ENCODE results near the gene ASPSCR1. TPM values are rescaled to one million over a fixed set of nuclear protein-coding genes. Genes with fewer than 3 reads are reported as not detected.

Gene ASPSCR1
- total and polyA plus RNA-seq, 2 of the 13 experiments (the other 11 are each of a cell fraction or from before 2014, with no cell fraction given), result 274 to 314 TPM

DNA sequence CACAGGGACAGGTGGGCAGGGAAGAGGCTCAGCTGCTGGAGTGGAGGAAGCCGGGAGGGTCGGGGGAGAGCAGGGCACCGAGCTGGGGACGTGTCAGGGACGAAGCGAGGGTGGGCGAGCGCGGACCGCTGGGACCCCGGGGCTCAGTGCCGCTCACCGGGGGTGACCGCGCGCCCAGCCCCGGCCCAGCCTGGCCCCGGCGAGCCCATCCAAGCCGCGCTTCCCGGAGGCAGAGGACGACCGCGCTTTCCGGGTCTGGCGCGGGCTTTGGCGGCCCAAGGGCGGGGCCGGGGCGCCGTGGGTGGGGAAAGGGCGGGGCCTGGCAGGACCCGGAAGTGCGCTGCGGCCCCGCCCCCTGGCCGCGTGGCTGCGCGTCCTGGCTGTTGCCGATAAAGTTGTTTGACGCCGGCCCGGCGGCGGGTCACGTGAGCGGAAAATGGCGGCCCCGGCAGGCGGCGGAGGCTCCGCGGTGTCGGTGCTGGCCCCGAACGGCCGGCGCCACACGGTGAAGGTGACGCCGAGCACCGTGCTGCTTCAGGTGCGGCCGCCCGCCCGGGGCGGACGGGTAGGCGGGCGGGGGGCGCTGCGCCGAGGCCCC is at the start of gene ASPSCR1 (continued):
- TF ChIP-seq, protein P1, sequence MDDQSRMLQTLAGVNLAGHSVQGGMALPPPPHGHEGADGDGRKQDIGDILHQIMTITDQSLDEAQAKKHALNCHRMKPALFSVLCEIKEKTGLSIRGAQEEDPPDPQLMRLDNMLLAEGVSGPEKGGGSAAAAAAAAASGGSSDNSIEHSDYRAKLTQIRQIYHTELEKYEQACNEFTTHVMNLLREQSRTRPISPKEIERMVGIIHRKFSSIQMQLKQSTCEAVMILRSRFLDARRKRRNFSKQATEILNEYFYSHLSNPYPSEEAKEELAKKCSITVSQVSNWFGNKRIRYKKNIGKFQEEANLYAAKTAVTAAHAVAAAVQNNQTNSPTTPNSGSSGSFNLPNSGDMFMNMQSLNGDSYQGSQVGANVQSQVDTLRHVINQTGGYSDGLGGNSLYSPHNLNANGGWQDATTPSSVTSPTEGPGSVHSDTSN (CRISPR knock-in tag; IDR thresholded peaks at IDR 0.05; ENCODE audit: borderline replicate concordance), result peak; percentile 15; the same call in 1 of the 2 replicates
- TF ChIP-seq EZH2 (conservative IDR thresholded peaks at IDR 0.05; ENCODE audit: low read depth, low read length), result no peak
- TF ChIP-seq BORCS8-MEF2B (CRISPR knock-in tag; IDR thresholded peaks at IDR 0.05), result peak; percentile 91; the same call in 1 of the 2 replicates
- TF ChIP-seq, protein P2, sequence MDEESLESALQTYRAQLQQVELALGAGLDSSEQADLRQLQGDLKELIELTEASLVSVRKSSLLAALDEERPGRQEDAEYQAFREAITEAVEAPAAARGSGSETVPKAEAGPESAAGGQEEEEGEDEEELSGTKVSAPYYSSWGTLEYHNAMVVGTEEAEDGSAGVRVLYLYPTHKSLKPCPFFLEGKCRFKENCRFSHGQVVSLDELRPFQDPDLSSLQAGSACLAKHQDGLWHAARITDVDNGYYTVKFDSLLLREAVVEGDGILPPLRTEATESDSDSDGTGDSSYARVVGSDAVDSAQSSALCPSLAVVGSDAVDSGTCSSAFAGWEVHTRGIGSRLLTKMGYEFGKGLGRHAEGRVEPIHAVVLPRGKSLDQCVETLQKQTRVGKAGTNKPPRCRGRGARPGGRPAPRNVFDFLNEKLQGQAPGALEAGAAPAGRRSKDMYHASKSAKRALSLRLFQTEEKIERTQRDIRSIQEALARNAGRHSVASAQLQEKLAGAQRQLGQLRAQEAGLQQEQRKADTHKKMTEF (CRISPR knock-in tag; IDR thresholded peaks at IDR 0.05), result no peak; the same call in 1 of the 2 replicates
- no peak for TF ChIP-seq ZSCAN29 (CRISPR knock-in tag; conservative IDR thresholded peaks at IDR 0.05)
- TF ChIP-seq POGZ (CRISPR knock-in tag; IDR thresholded peaks at IDR 0.05), result peak; percentile 71
- no peak for TF ChIP-seq DNMT3B (CRISPR knock-in tag; conservative IDR thresholded peaks at IDR 0.05)
- no peak for TF ChIP-seq NR2F6 (IDR thresholded peaks at IDR 0.05)
- peak; percentile 11 for TF ChIP-seq NR2F6 (CRISPR knock-in tag; IDR thresholded peaks at IDR 0.05)
- TF ChIP-seq ZNF264 (CRISPR knock-in tag; IDR thresholded peaks at IDR 0.05), result no peak
- peak; percentile 50 for TF ChIP-seq AGO2 (optimal IDR thresholded peaks at IDR 0.05; ENCODE audit: low read depth, low read length)
- TF ChIP-seq BCL6 (CRISPR knock-in tag; IDR thresholded peaks at IDR 0.05), result no peak
- TF ChIP-seq, protein P3, sequence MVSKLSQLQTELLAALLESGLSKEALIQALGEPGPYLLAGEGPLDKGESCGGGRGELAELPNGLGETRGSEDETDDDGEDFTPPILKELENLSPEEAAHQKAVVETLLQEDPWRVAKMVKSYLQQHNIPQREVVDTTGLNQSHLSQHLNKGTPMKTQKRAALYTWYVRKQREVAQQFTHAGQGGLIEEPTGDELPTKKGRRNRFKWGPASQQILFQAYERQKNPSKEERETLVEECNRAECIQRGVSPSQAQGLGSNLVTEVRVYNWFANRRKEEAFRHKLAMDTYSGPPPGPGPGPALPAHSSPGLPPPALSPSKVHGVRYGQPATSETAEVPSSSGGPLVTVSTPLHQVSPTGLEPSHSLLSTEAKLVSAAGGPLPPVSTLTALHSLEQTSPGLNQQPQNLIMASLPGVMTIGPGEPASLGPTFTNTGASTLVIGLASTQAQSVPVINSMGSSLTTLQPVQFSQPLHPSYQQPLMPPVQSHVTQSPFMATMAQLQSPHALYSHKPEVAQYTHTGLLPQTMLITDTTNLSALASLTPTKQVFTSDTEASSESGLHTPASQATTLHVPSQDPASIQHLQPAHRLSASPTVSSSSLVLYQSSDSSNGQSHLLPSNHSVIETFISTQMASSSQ (IDR thresholded peaks at IDR 0.05; ENCODE audit: low read depth), result no peak
- TF ChIP-seq, protein P3 (CRISPR knock-in tag; IDR thresholded peaks at IDR 0.05; ENCODE audit: borderline replicate concordance), result peak; percentile 12; the same call in 1 of the 2 replicates
- no peak for TF ChIP-seq ZBTB1 (CRISPR knock-in tag; IDR thresholded peaks at IDR 0.05; ENCODE audit: borderline replicate concordance)
- no peak for TF ChIP-seq GTF3A (CRISPR knock-in tag; conservative IDR thresholded peaks at IDR 0.05)
- TF ChIP-seq SP140L (CRISPR knock-in tag; IDR thresholded peaks at IDR 0.05; ENCODE audit: borderline replicate concordance), result 0 out of 2 replicates have a peak, but pooled peaks have one; percentile 25
- TF ChIP-seq ZZZ3 (CRISPR knock-in tag; IDR thresholded peaks at IDR 0.05; ENCODE audit: borderline replicate concordance), result 0 out of 2 replicates have a peak, but pooled peaks have one; percentile 9
- TF ChIP-seq THYN1 (CRISPR knock-in tag; IDR thresholded peaks at IDR 0.05; ENCODE audit: borderline replicate concordance, low read depth), result peak; percentile 69; the same call in 1 of the 2 replicates
- peak; percentile 59; the same call in 1 of the 2 replicates for TF ChIP-seq ESRRA (CRISPR knock-in tag; IDR thresholded peaks at IDR 0.05; ENCODE audit: low read depth)
- TF ChIP-seq, protein P4, sequence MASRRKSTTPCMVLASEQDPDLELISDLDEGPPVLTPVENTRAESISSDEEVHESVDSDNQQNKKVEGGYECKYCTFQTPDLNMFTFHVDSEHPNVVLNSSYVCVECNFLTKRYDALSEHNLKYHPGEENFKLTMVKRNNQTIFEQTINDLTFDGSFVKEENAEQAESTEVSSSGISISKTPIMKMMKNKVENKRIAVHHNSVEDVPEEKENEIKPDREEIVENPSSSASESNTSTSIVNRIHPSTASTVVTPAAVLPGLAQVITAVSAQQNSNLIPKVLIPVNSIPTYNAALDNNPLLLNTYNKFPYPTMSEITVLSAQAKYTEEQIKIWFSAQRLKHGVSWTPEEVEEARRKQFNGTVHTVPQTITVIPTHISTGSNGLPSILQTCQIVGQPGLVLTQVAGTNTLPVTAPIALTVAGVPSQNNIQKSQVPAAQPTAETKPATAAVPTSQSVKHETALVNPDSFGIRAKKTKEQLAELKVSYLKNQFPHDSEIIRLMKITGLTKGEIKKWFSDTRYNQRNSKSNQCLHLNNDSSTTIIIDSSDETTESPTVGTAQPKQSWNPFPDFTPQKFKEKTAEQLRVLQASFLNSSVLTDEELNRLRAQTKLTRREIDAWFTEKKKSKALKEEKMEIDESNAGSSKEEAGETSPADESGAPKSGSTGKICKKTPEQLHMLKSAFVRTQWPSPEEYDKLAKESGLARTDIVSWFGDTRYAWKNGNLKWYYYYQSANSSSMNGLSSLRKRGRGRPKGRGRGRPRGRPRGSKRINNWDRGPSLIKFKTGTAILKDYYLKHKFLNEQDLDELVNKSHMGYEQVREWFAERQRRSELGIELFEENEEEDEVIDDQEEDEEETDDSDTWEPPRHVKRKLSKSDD (CRISPR knock-in tag; IDR thresholded peaks at IDR 0.05; ENCODE audit: low read depth), result peak; percentile 93
- no peak for TF ChIP-seq TGIF2 (CRISPR knock-in tag; IDR thresholded peaks at IDR 0.05)
